Upper lobe of right lung (tissue), 1 donor: ENCODE measurements around the gene RBM15. TPM values are rescaled to one million over a fixed set of nuclear protein-coding genes. Genes with fewer than 3 reads are reported as not detected.

Source experiments
- ATAC-seq: fragments of 200-7000 bp; cut with Tn5 transposase; one replicate; pipeline ENCODE4 v1.9.1; 2020; ENCODE audit warnings: mild to moderate bottlenecking, moderate library complexity
- DNase-seq: peaks from one replicate; pipeline ENCODE4 v3.0.0-alpha.2; 2020
- H3K27ac ChIP-seq: fragments of 200-600 bp; one replicate; pipeline ENCODE4 v1.8.0; 2022
- H3K27me3 ChIP-seq: fragments of 200-600 bp; one replicate; pipeline ENCODE4 v1.8.0; 2022; ENCODE audit warnings: mild to moderate bottlenecking
- H3K36me3 ChIP-seq: fragments of 200-600 bp; one replicate; pipeline ENCODE4 v1.8.0; 2022
- H3K4me1 ChIP-seq: fragments of 200-600 bp; one replicate; pipeline ENCODE4 v1.8.0; 2022
- H3K4me3 ChIP-seq: fragments of 200-600 bp; one replicate; pipeline ENCODE4 v1.8.0; 2022; ENCODE audit warnings: mild to moderate bottlenecking
- H3K9me3 ChIP-seq: fragments of 200-600 bp; one replicate; pipeline ENCODE4 v1.8.0; 2022
- intact Hi-C: fragments of 100-400 bp; cut with DNase I; formaldehyde crosslinking; loops from one replicate; pipeline ENCODE4 v1.11.0; 2022
- total RNA-seq: library from RNA; stranded (reverse); fragmentation: NEBNext Ultra II Directional; extraction: Animal tissue kit (Norgen Biotek cat#: 25700); gene quantifications from one replicate; pipeline ENCODE4 v1.2.1, GENCODE V29; 2021
- TF ChIP-seq, protein P1 (sequence below): fragments of 200-600 bp; IDR thresholded peaks from one replicate; pipeline ENCODE4 v1.8.0; 2022; ENCODE audit warnings: antibody characterized with exemption
- donor health status: DM: no; HTN: yes; CAD: no; lungs with severe emphysema.

Gene RBM15
- total RNA-seq, 1 donor from 2014 or later, result 22.1 TPM

DNA sequence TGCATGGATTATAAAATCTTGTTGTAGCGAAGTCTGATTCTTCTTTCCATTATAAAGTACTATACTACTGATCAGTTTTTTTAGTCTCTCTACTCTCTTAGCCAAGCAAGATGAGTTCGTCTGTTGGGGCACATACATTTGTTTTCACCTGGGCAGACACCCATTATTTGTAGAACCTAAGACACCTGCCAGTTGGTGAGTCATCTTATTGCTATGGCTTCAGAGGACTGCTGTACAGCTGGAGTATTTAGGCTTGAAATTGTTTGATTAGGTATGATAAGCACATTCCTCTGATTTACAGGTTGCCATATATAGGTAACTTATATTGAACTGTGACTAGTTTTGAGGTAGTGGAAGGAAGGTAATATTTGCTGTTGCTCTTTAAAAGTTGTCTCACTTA lies 17.2 kb downstream of the RBM15 start:
- Histone ChIP-seq H3K36me3 (peaks cover 30% of the 10 kb centered on the region), H3K27ac (no peak overlapping the region), H3K4me1 (no peaks in the 10 kb centered on the region), H3K27me3 (no peaks in the 10 kb centered on the region), H3K4me3 (no peak overlapping the region), H3K9me3 (no peaks in the 10 kb centered on the region)
- TF ChIP-seq, protein P1, sequence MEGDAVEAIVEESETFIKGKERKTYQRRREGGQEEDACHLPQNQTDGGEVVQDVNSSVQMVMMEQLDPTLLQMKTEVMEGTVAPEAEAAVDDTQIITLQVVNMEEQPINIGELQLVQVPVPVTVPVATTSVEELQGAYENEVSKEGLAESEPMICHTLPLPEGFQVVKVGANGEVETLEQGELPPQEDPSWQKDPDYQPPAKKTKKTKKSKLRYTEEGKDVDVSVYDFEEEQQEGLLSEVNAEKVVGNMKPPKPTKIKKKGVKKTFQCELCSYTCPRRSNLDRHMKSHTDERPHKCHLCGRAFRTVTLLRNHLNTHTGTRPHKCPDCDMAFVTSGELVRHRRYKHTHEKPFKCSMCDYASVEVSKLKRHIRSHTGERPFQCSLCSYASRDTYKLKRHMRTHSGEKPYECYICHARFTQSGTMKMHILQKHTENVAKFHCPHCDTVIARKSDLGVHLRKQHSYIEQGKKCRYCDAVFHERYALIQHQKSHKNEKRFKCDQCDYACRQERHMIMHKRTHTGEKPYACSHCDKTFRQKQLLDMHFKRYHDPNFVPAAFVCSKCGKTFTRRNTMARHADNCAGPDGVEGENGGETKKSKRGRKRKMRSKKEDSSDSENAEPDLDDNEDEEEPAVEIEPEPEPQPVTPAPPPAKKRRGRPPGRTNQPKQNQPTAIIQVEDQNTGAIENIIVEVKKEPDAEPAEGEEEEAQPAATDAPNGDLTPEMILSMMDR, result no peak
- no peak for DNase-seq
- ATAC-seq, result peak; percentile 55
- intact Hi-C loops, result no loop called here

DNA sequence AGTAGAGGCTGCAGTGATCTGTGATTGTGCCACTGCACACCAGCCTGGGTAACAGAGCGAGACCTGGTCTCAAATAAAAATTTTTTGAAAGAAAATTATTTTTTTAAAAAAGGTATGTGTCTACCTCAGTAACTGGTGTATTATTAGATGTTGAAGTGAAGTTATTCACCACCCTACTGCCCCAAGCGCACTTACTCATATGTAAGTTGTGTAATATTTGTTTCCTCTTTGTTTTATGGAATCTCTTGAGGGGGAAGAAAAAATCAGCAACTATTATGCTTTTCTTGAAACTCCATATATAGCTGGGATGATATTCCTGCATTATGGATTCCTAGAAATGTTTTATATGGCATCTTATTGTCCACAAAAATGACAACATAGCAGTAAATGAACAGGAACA lies 21.3 kb downstream of the RBM15 start:
- no peaks in the 10 kb centered on the region for H3K27me3 ChIP-seq
- ATAC-seq, result no peak
- H3K4me1 ChIP-seq, result no peaks in the 10 kb centered on the region
- no peaks in the 10 kb centered on the region for H3K9me3 ChIP-seq
- no peak for DNase-seq
- H3K36me3 ChIP-seq, result peaks cover 36% of the 10 kb centered on the region
- no peak overlapping the region for H3K27ac ChIP-seq
- TF ChIP-seq, protein P1, result no peak
- intact Hi-C loops, result no loop called here
- no peak overlapping the region for H3K4me3 ChIP-seq

DNA sequence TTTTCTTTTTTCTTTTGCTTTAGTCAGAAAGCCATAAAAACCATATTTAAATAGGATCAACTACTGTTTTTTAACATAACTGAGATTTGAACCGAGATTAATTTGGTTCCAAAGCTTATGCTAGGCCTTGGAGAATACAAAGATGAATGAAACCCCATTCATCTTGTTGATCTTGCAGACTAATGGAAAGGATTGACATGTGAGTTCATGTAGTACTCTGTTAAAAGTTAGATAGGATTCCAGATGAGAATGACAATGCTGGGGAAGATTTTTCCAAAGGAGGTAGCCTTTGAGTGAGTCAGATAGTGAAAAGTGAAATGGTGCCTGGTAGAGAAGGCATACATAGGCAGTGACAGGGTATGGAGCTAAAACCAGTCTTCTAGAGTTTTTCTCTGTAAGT lies 22.7 kb downstream of the RBM15 start:
- H3K36me3 ChIP-seq, result peaks cover 28% of the 10 kb centered on the region
- H3K27ac ChIP-seq, result no peak overlapping the region
- intact Hi-C loops, result no loop called here
- H3K4me3 ChIP-seq, result no peak overlapping the region
- TF ChIP-seq, protein P1, result no peak
- ATAC-seq (no peak), DNase-seq (no peak)
- H3K9me3 ChIP-seq, result no peaks in the 10 kb centered on the region
- no peaks in the 10 kb centered on the region for H3K4me1 ChIP-seq
- no peaks in the 10 kb centered on the region for H3K27me3 ChIP-seq

DNA sequence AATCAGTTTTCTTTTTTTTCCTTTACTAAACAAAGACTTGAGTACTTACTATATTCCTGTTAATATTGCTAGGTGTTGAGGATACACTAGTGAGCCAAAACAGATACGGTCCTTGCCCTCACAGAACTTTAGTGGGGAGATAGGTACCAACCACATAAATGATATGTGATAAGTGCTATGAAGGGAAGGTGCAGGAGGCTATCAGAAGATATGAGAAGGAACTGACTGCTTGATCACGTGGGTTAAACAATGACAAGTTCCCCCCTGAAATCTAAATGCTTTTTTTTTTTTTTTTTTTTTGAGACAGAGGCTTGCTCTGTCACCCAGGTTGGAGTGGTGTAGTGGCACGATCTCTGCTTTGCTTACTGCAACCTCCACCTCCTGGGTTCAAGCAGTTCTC lies 25.0 kb downstream of the RBM15 start:
- H3K27ac ChIP-seq, result no peak overlapping the region
- DNase-seq (no peak), ATAC-seq (no peak)
- TF ChIP-seq, protein P1, result no peak
- H3K27me3 ChIP-seq, result no peaks in the 10 kb centered on the region
- H3K4me3 ChIP-seq, result no peak overlapping the region
- no peaks in the 10 kb centered on the region for H3K4me1 ChIP-seq
- intact Hi-C loops, result no loop called here
- H3K9me3 ChIP-seq, result no peaks in the 10 kb centered on the region
- H3K36me3 ChIP-seq, result peaks cover 35% of the 10 kb centered on the region

DNA sequence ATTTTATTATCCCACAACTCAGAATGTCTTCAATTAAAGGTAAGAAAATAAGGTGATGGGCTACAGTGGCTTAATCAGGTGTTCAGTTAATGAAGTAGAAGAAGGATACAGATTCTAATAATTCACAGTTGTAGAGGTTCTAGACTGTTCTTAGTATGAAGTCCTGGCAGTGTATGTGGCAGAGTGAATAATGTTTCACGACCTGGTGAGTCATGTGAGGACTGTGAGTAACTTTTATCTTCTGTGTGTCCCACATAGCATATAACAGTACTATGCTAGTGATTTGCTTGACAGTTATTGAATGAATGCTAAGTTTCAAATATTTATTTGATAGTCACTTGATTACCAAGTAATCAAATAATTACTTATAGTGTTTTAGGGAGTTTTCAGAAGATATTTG lies 31.6 kb downstream of the RBM15 start:
- no peak overlapping the region for H3K4me3 ChIP-seq
- peaks cover 53% of the 10 kb centered on the region for H3K36me3 ChIP-seq
- intact Hi-C loops, result no loop called here
- ATAC-seq (no peak), DNase-seq (no peak)
- H3K4me1 ChIP-seq, result no peaks in the 10 kb centered on the region
- TF ChIP-seq, protein P1, result no peak
- no peak overlapping the region for H3K27ac ChIP-seq
- no peaks in the 10 kb centered on the region for H3K9me3 ChIP-seq
- H3K27me3 ChIP-seq, result no peaks in the 10 kb centered on the region

DNA sequence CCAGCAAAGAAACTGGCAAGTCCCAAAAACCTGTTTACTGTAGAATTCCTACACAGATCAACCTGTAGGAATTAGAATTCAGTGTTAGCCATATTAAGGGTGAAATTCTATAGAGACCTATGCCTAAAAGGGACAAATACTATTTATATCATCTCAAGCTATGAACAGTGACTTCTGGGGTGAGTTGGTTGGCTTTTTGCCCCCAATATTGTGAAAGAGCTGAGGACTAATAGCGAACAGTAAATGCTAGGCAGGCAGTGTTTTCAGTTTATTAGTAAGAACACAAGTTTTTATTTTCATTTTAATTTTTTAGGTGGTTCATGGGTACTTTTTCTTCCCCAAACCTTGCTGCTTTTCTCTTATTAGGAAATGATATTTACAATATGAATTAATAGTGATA lies 36.3 kb downstream of the RBM15 start:
- H3K36me3 ChIP-seq, result peaks cover 74% of the 10 kb centered on the region

More for the DNA sequence above, 36.3 kb downstream of the RBM15 start:
- intact Hi-C loops, result no loop called here
- DNase-seq, result no peak
- Histone ChIP-seq H3K27me3 (no peaks in the 10 kb centered on the region), H3K4me1 (no peaks in the 10 kb centered on the region), H3K27ac (no peak overlapping the region), H3K4me3 (no peak overlapping the region), H3K9me3 (no peaks in the 10 kb centered on the region)
- ATAC-seq, result no peak
- TF ChIP-seq, protein P1, result no peak
